Inferior parietal cortex (tissue), 1 donor: ENCODE measurements around the gene ODAD2.
"Not testable (repeated sequence)": the region's sequence is repeated elsewhere in the genome, so short reads cannot be mapped to it uniquely, and the experiment has no call there.

Experiments used
- DNase-seq: peaks from one replicate; pipeline ENCODE4 v3.0.0-alpha.2; 2016; ENCODE audit errors: extremely low spot score

Gene ODAD2

GRCh38 chr10:27998954-27999275 is at the start of gene ODAD2:
Gene ODAD2 (minus strand): TSS chr10:27999079. CDS start chr10:27995142, 3,937 bp downstream.
- DNase-seq, result no peak

- no peak for DNase-seq
Observed at GRCh38 chr10:28047061-28047460, 48.2 kb upstream of the ODAD2 start.

- DNase-seq, result no peak
Observed at GRCh38 chr10:28046579-28046978, 47.7 kb upstream of the ODAD2 start.

- DNase-seq, result no peak
Observed at GRCh38 chr10:28043941-28044340, 45.1 kb upstream of the ODAD2 start.

- DNase-seq, result no peak
Observed at GRCh38 chr10:28036587-28036986, 37.7 kb upstream of the ODAD2 start.

- DNase-seq, result no peak
Observed at GRCh38 chr10:28020993-28021982, 22.4 kb upstream of the ODAD2 start.

GRCh38 chr10:28020080-28020860 is 21.4 kb upstream of the ODAD2 start:
- no peak for DNase-seq

- no peak for DNase-seq
Observed at GRCh38 chr10:28014651-28015050, 15.8 kb upstream of the ODAD2 start.

GRCh38 chr10:28012990-28013515 is 14.2 kb upstream of the ODAD2 start:
- no peak for DNase-seq

GRCh38 chr10:28010821-28011220 is 11.9 kb upstream of the ODAD2 start:
- DNase-seq, result no peak

- DNase-seq, result no peak
Observed at GRCh38 chr10:28008054-28008453, 9.2 kb upstream of the ODAD2 start.

GRCh38 chr10:28001353-28001752 is 2.5 kb upstream of the ODAD2 start:
- DNase-seq, result no peak

- peak; percentile 6 for DNase-seq
Observed at GRCh38 chr10:27998178-27998953, 513 bp downstream of the ODAD2 start.

GRCh38 chr10:27997865-27998177 is 1.1 kb downstream of the ODAD2 start:
- no peak for DNase-seq

- no peak for DNase-seq
Observed at GRCh38 chr10:27995311-27995710, 3.6 kb downstream of the ODAD2 start.

- not testable (repeated sequence) for DNase-seq
Observed at GRCh38 chr10:27989357-27989756, 9.5 kb downstream of the ODAD2 start.

- no peak for DNase-seq
Observed at GRCh38 chr10:27986821-27987220, 12.1 kb downstream of the ODAD2 start.

GRCh38 chr10:27982875-27983543 is 15.9 kb downstream of the ODAD2 start:
- DNase-seq, result no peak

- DNase-seq, result no peak
Observed at GRCh38 chr10:27981744-27982143, 17.1 kb downstream of the ODAD2 start.

GRCh38 chr10:27970795-27971194 is 28.1 kb downstream of the ODAD2 start:
- DNase-seq, result not testable (repeated sequence)

GRCh38 chr10:27969931-27970330 is 28.9 kb downstream of the ODAD2 start:
- DNase-seq, result not testable (repeated sequence)
